Measurements from ENCODE around the gene TBL3.

GRCh38 chr16:1982013-1982433, 10.2 kb downstream of the TBL3 start:
- TF ChIP-seq REST (IDR thresholded peaks at IDR 0.05; ENCODE audit: borderline replicate concordance): no peak
- TF ChIP-seq CTCF (IDR thresholded peaks at IDR 0.05; ENCODE audit: poor library complexity, severe bottlenecking): no peak
- no peak for TF ChIP-seq EZH2 (IDR thresholded peaks at IDR 0.05; ENCODE audit: borderline replicate concordance, insufficient read depth, low read length, poor library complexity, severe bottlenecking)
- TF ChIP-seq EP300 (conservative IDR thresholded peaks at IDR 0.05; ENCODE audit: poor library complexity, severe bottlenecking): no peak
- TF ChIP-seq TAF1 (IDR thresholded peaks at IDR 0.05; ENCODE audit: low read depth): no peak
- no peak for TF ChIP-seq POLR2AphosphoS5 (IDR thresholded peaks at IDR 0.05)

All from neural cell (in vitro differentiated cells).